HepG2 (cell line): ENCODE results near the gene DAPP1. TPM values are rescaled to one million over a fixed set of nuclear protein-coding genes. Genes with fewer than 3 reads are reported as not detected.

Experiments used
- ARID2 ChIP-seq: sonication (generic); formaldehyde crosslinking; IDR thresholded peaks from 2 replicates; pipeline ENCODE4 v1.8.1; 2022; ENCODE audit warnings: mild to moderate bottlenecking, missing genetic modification reagents, borderline replicate concordance
- ARNTL ChIP-seq: sonication (generic); formaldehyde crosslinking; IDR thresholded peaks from 2 replicates; pipeline ENCODE4 v1.4.0; 2020; ENCODE audit warnings: mild to moderate bottlenecking, missing genetic modification reagents
- ATM ChIP-seq: fragments of 450-650 bp; IDR thresholded peaks from 2 replicates; pipeline ENCODE4 v1.7.1; 2017; ENCODE audit warnings: mild to moderate bottlenecking, borderline replicate concordance
- CREM ChIP-seq, 2 experiments: sonication (generic) in 1 of 2; formaldehyde crosslinking in 1 of 2; IDR thresholded peaks; 2 replicates each; pipeline versions ENCODE4 v1.4.0 to v1.6.1; 2016 to 2020; ENCODE audit warnings: antibody characterized with exemption in 1 of 2, mild to moderate bottlenecking in 1 of 2, missing genetic modification reagents in 1 of 2
- HMG20B ChIP-seq: conservative IDR thresholded peaks from 2 replicates; pipeline ENCODE4 v1.6.1; 2016; ENCODE audit warnings: missing genetic modification reagents, missing compliant biosample characterization
- JUND ChIP-seq: sonication (generic); formaldehyde crosslinking; IDR thresholded peaks from 2 replicates; pipeline ENCODE4 v1.8.0; 2022; ENCODE audit warnings: mild to moderate bottlenecking, missing genetic modification reagents
- KMT2A ChIP-seq: sonication (generic); formaldehyde crosslinking; IDR thresholded peaks from 2 replicates; pipeline ENCODE4 v1.4.0; 2020; ENCODE audit warnings: missing genetic modification reagents
- NFYB ChIP-seq: sonication (generic); formaldehyde crosslinking; IDR thresholded peaks from 2 replicates; pipeline ENCODE4 v1.4.0; 2020; ENCODE audit warnings: missing genetic modification reagents
- ZMYM4 ChIP-seq: sonication (generic); formaldehyde crosslinking; IDR thresholded peaks from 2 replicates; pipeline ENCODE4 v1.8.1; 2023; ENCODE audit warnings: mild to moderate bottlenecking, missing genetic modification reagents
- ZNF747 ChIP-seq: sonication (generic); formaldehyde crosslinking; IDR thresholded peaks from 2 replicates; pipeline ENCODE4 v1.8.1; 2023; ENCODE audit warnings: missing genetic modification reagents, mild to moderate bottlenecking, borderline replicate concordance
- polyA plus RNA-seq, 8 experiments: library from polyadenylated mRNA; depleted of rRNA in 3 of 8; stranded (reverse) in 7 of 8; unstranded in 1 of 8; fragments of >200 nt; fragmentation: Illumina TruSeq in 4 of 8; extraction: Trizol in 4 of 8; gene quantifications; 2 replicates each; pipeline versions ENCODE4 v1.2.1 to v1.2.3, GENCODE V29; 2011 to 2016; ENCODE audit warnings: low read depth in 4 of 8, missing spikeins in 1 of 8, mixed read lengths in 1 of 8; ENCODE audit not compliant: insufficient read depth in 1 of 8
- total RNA-seq, 5 experiments: library from RNA; depleted of rRNA; stranded (reverse); fragments of >200 nt; fragmentation: Illumina TruSeq; extraction: Trizol; gene quantifications; 2 replicates each; pipeline ENCODE4 v1.2.3, GENCODE V29; 2016; ENCODE audit warnings: low read depth in 1 of 5
- TF ChIP-seq, protein P1 (sequence below): sonication (generic); formaldehyde crosslinking; IDR thresholded peaks from 2 replicates; pipeline ENCODE4 v1.8.0; 2022; ENCODE audit warnings: low read depth, missing genetic modification reagents
- TF ChIP-seq, protein P2 (sequence below): sonication (generic); formaldehyde crosslinking; IDR thresholded peaks from 2 replicates; pipeline ENCODE4 v1.5.1; 2020; ENCODE audit warnings: mild to moderate bottlenecking, missing genetic modification reagents, borderline replicate concordance
- TF ChIP-seq, protein P3 (sequence below): IDR thresholded peaks from 2 replicates; pipeline ENCODE4 v1.6.1; 2018; ENCODE audit warnings: missing genetic modification reagents, mild to moderate bottlenecking, missing compliant biosample characterization
- TF ChIP-seq, protein P4 (sequence below): sonication (generic); formaldehyde crosslinking; IDR thresholded peaks from 2 replicates; pipeline ENCODE4 v1.5.0; 2020; ENCODE audit warnings: missing genetic modification reagents
- TF ChIP-seq, protein P5 (sequence below): sonication (generic); formaldehyde crosslinking; IDR thresholded peaks from 2 replicates; pipeline ENCODE4 v1.4.0; 2020; ENCODE audit warnings: missing genetic modification reagents, low read depth, mild to moderate bottlenecking, borderline replicate concordance
- TF ChIP-seq, protein P6 (sequence below), 2 experiments: IDR thresholded peaks; 2 replicates each; pipeline ENCODE4 v1.6.1; 2011 to 2012; ENCODE audit warnings: low read length in 2 of 2, borderline replicate concordance in 1 of 2, low read depth in 1 of 2, mild to moderate bottlenecking in 1 of 2, moderate library complexity in 1 of 2

Gene DAPP1
- total and polyA plus RNA-seq, 2 of the 13 experiments (the other 11 are each of a cell fraction or from before 2014, with no cell fraction given) = not detected

DNA sequence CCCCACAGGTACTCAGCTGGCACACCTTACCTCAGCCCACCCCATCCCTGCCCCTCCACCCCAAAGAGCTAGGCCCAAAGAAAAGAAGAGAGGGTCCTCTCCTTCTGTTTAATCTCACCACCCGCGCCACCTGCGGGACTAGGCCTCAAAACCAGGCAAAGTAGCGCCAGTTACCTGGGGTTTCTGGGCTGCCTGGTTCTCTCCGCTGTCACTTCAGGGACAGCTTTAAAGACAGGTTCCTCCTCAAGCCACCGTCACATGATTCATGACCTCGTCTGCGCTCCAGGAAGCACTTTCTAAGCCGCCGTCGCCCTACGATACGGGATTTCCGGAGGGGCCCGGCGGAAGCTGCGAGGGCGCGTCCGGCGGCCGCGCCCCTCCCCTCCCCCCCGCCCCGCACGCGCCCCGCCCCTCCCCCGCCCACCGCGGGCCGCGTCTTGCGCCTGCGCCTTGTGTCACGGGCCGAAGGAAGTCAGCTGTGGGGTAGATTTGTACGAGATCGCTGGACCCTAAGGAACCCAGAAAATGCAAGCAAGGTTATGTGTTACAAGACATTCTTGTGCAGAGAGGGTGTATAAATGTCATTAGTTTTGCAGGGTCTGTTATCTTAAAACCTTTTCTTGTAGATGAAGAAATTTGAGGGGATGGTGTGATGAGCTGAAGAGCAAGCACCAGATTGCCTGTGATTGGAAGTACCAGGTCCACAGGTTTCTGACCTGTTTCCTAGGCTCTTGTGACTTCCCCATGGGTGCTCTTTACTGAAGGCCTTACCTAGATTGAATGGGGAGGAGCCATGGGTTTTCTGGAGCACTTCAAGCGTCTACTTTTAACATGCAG is 77.8 kb downstream of the DAPP1 start, which contains the start of gene LAMTOR3 (continued):
- TF ChIP-seq, protein P1, sequence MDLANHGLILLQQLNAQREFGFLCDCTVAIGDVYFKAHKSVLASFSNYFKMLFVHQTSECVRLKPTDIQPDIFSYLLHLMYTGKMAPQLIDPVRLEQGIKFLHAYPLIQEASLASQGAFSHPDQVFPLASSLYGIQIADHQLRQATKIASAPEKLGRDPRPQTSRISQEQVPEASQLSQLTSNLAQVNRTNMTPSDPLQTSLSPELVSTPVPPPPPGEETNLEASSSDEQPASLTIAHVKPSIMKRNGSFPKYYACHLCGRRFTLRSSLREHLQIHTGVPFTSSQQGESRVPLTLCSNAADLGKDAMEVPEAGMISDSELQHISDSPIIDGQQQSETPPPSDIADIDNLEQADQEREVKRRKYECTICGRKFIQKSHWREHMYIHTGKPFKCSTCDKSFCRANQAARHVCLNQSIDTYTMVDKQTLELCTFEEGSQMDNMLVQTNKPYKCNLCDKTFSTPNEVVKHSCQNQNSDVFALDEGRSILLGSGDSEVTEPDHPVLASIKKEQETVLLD (CRISPR knock-in tag) = 0 out of 2 replicates have a peak, but pooled peaks have one; percentile 40
- TF ChIP-seq ZMYM4 (CRISPR knock-in tag) = peak; percentile 59
- no peak for TF ChIP-seq ARID2 (CRISPR knock-in tag)
- no peak for TF ChIP-seq ZNF747 (CRISPR knock-in tag)
- TF ChIP-seq KMT2A (CRISPR knock-in tag) = peak; percentile 82
- 0 out of 2 replicates have a peak, but pooled peaks have one; percentile 9 for TF ChIP-seq HMG20B (CRISPR knock-in tag)
- TF ChIP-seq, protein P2, sequence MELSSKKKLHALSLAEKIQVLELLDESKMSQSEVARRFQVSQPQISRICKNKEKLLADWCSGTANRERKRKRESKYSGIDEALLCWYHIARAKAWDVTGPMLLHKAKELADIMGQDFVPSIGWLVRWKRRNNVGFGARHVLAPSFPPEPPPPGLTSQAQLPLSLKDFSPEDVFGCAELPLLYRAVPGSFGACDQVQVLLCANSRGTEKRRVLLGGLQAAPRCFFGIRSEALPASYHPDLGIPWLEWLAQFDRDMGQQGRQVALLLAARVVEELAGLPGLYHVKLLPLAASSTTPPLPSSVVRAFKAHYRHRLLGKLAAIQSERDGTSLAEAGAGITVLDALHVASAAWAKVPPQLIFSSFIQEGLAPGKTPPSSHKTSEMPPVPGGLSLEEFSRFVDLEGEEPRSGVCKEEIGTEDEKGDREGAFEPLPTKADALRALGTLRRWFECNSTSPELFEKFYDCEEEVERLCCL (CRISPR knock-in tag) = no peak
- TF ChIP-seq, protein P3, sequence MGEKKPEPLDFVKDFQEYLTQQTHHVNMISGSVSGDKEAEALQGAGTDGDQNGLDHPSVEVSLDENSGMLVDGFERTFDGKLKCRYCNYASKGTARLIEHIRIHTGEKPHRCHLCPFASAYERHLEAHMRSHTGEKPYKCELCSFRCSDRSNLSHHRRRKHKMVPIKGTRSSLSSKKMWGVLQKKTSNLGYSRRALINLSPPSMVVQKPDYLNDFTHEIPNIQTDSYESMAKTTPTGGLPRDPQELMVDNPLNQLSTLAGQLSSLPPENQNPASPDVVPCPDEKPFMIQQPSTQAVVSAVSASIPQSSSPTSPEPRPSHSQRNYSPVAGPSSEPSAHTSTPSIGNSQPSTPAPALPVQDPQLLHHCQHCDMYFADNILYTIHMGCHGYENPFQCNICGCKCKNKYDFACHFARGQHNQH (CRISPR knock-in tag) = no peak
- TF ChIP-seq, protein P4, sequence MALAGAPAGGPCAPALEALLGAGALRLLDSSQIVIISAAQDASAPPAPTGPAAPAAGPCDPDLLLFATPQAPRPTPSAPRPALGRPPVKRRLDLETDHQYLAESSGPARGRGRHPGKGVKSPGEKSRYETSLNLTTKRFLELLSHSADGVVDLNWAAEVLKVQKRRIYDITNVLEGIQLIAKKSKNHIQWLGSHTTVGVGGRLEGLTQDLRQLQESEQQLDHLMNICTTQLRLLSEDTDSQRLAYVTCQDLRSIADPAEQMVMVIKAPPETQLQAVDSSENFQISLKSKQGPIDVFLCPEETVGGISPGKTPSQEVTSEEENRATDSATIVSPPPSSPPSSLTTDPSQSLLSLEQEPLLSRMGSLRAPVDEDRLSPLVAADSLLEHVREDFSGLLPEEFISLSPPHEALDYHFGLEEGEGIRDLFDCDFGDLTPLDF (CRISPR knock-in tag) = no peak
- TF ChIP-seq CREM (IDR thresholded peaks at IDR 0.05) = peak; percentile 84
- no peak for TF ChIP-seq CREM (CRISPR knock-in tag; IDR thresholded peaks at IDR 0.05)
- TF ChIP-seq, protein P5, sequence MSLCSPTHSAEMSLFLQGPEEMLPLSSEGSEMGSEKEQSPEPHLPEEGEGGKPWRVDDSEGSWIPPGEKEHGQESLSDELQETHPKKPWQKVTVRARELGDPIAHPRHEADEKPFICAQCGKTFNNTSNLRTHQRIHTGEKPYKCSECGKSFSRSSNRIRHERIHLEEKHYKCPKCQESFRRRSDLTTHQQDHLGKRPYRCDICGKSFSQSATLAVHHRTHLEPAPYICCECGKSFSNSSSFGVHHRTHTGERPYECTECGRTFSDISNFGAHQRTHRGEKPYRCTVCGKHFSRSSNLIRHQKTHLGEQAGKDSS (CRISPR knock-in tag) = peak; percentile 47; the same call in 1 of the 2 replicates
- TF ChIP-seq ARNTL (CRISPR knock-in tag) = 0 out of 2 replicates have a peak, but pooled peaks have one; percentile 28
- TF ChIP-seq NFYB (CRISPR knock-in tag) = no peak; the same call in 1 of the 2 replicates
- TF ChIP-seq, protein P6, sequence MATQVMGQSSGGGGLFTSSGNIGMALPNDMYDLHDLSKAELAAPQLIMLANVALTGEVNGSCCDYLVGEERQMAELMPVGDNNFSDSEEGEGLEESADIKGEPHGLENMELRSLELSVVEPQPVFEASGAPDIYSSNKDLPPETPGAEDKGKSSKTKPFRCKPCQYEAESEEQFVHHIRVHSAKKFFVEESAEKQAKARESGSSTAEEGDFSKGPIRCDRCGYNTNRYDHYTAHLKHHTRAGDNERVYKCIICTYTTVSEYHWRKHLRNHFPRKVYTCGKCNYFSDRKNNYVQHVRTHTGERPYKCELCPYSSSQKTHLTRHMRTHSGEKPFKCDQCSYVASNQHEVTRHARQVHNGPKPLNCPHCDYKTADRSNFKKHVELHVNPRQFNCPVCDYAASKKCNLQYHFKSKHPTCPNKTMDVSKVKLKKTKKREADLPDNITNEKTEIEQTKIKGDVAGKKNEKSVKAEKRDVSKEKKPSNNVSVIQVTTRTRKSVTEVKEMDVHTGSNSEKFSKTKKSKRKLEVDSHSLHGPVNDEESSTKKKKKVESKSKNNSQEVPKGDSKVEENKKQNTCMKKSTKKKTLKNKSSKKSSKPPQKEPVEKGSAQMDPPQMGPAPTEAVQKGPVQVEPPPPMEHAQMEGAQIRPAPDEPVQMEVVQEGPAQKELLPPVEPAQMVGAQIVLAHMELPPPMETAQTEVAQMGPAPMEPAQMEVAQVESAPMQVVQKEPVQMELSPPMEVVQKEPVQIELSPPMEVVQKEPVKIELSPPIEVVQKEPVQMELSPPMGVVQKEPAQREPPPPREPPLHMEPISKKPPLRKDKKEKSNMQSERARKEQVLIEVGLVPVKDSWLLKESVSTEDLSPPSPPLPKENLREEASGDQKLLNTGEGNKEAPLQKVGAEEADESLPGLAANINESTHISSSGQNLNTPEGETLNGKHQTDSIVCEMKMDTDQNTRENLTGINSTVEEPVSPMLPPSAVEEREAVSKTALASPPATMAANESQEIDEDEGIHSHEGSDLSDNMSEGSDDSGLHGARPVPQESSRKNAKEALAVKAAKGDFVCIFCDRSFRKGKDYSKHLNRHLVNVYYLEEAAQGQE (IDR thresholded peaks at IDR 0.05; ENCODE audit: borderline replicate concordance in 1 of 2, low read depth in 1 of 2, low read length in 2 of 2) = peak in 1 of 2 experiments; percentile 17; a peak in 1 of 4 replicates
- no peak for TF ChIP-seq ATM
- no peak for TF ChIP-seq JUND (CRISPR knock-in tag)
